ENCODE data around the gene BMP10. TPM values are rescaled to one million over a fixed set of nuclear protein-coding genes. Genes with fewer than 3 reads are reported as not detected.

Gene BMP10
- total and polyA plus RNA-seq, 2 of the 8 experiments (the other 6 are each of a cell fraction or from before 2014, with no cell fraction given), result not detected

DNA sequence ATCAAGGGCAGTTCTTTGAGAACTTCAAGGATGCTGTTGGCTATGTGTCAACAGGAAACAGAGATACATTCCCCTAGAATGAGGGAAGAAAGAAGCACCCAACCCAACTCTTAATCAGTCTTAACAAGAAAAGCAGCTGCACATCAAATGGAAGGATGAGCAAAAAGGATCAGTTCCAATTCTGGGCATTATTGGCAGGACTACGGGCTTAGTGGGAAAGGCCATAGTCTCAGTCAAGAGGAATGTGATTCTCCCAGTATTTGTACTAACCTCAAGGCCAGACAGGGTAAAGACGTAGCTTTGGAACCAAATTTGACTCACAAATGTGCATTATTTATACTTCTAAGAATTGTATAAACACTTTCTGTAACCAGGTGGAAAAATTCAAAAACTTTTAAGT, 18.2 kb downstream of the BMP10 start:
- H3K79me2 ChIP-seq (ENCODE audit: control insufficient read depth in 1 of 2, insufficient read depth in 2 of 2, low read length in 2 of 2), result no peaks in the 10 kb centered on the region
- no peak for DNase-seq (ENCODE audit: low read depth in 1 of 2, low spot score in 2 of 2)
- no peak for TF ChIP-seq MAFK (IDR thresholded peaks at IDR 0.05; ENCODE audit: low read depth, low read length)
- TF ChIP-seq, protein P1, sequence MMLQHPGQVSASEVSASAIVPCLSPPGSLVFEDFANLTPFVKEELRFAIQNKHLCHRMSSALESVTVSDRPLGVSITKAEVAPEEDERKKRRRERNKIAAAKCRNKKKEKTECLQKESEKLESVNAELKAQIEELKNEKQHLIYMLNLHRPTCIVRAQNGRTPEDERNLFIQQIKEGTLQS (IDR thresholded peaks at IDR 0.05; ENCODE audit: insufficient read depth, low read depth, low read length), result no peak
- no peak for TF ChIP-seq GABPA (IDR thresholded peaks at IDR 0.05; ENCODE audit: borderline replicate concordance, insufficient read depth, low read length)
- TF ChIP-seq SUZ12 (IDR thresholded peaks at IDR 0.05; ENCODE audit: low read length), result no peak
- TF ChIP-seq RNF2 (IDR thresholded peaks at IDR 0.05; ENCODE audit: borderline replicate concordance, low read depth, low read length, missing control alignments, poor library complexity, severe bottlenecking), result no peak
- no peak for TF ChIP-seq TEAD4 (IDR thresholded peaks at IDR 0.05; ENCODE audit: low read depth, low read length)
- no peak for TF ChIP-seq CBX8 (IDR thresholded peaks at IDR 0.05; ENCODE audit: borderline replicate concordance, low read depth, low read length)
- TF ChIP-seq, protein P2, sequence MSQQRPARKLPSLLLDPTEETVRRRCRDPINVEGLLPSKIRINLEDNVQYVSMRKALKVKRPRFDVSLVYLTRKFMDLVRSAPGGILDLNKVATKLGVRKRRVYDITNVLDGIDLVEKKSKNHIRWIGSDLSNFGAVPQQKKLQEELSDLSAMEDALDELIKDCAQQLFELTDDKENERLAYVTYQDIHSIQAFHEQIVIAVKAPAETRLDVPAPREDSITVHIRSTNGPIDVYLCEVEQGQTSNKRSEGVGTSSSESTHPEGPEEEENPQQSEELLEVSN (IDR thresholded peaks at IDR 0.05), result no peak

More for the DNA sequence above, 18.2 kb downstream of the BMP10 start:
- no peak overlapping the region for H4K8ac ChIP-seq (ENCODE audit: extremely low read depth, insufficient read depth, low read length)
- ChIA-PET CTCF (ENCODE audit: partially characterized antibody) (interaction anchor here (1.2 to 13.2 kb wide), 2 partner anchors 16 to 258 kb away, joined by 3 to 113 read pairs; no protein-coding TSS in a partner anchor), POLR2A (ENCODE audit: partially characterized antibody) (no interaction called here)
- H2AK5ac ChIP-seq (ENCODE audit: low read depth, low read length), result no peak overlapping the region
- no peak overlapping the region for H2AFZ ChIP-seq (ENCODE audit: low read length)
- H3K4me3 ChIP-seq (ENCODE audit: extremely low read depth in 1 of 4, insufficient read depth in 2 of 4, low read depth in 3 of 4, low read length in 4 of 4), result no peak overlapping the region
- H3K27ac ChIP-seq (ENCODE audit: low read depth, low read length), result no peak overlapping the region
- no peak overlapping the region for H2BK5ac ChIP-seq (ENCODE audit: low read depth, low read length)
- H3K14ac ChIP-seq (ENCODE audit: insufficient read length), result no peak overlapping the region
- no peak overlapping the region for H3K4me2 ChIP-seq (ENCODE audit: insufficient read depth in 1 of 2, low read depth in 2 of 2, low read length in 2 of 2)
- no peaks in the 10 kb centered on the region for H3K9me3 ChIP-seq (ENCODE audit: insufficient read depth in 2 of 2, low read depth in 1 of 2, low read length in 1 of 2)
- no peaks in the 10 kb centered on the region for H3K27me3 ChIP-seq (replicated peaks in 1 of 4; ENCODE audit: control insufficient read depth in 3 of 4, extremely low read depth in 1 of 4, insufficient read depth in 3 of 4, low read length in 3 of 4)
- no peaks in the 10 kb centered on the region; the same call in 1 of the 2 replicates for H3K23me2 ChIP-seq (ENCODE audit: low read depth, low read length)
- no peak overlapping the region for H3K56ac ChIP-seq (replicated peaks; ENCODE audit: insufficient read length, low read depth, low read length)
- H2BK12ac ChIP-seq (ENCODE audit: low read depth, low read length), result no peak overlapping the region
- no peaks in the 10 kb centered on the region for H3K36me3 ChIP-seq (ENCODE audit: control insufficient read depth in 2 of 4, insufficient read depth in 4 of 4, low read length in 3 of 4)
- H4K91ac ChIP-seq (replicated peaks; ENCODE audit: insufficient read length, low read length), result no peak overlapping the region
- no peak for FAIRE-seq
- no peaks in the 10 kb centered on the region for H4K20me1 ChIP-seq (replicated peaks in 1 of 2; ENCODE audit: control insufficient read depth in 1 of 2, insufficient read depth in 2 of 2, low read length in 2 of 2)
- no peaks in the 10 kb centered on the region for H3K4me1 ChIP-seq (replicated peaks in 1 of 4; ENCODE audit: control insufficient read depth in 3 of 4, insufficient read depth in 4 of 4, low read length in 3 of 4)
- no peak overlapping the region for H3K23ac ChIP-seq (ENCODE audit: insufficient read length)
- no peak overlapping the region for H2BK20ac ChIP-seq (ENCODE audit: low read length)
- 91% methylated on average over 2 of the region's 2 CpGs; no CpG with 5 or more reads in 1 of the 2 experiments for WGBS, 2 experiments (ENCODE audit: extremely low coverage in 1 of 2, insufficient coverage in 1 of 2, insufficient read length in 1 of 2, insufficient replicate concordance in 2 of 2, low coverage in 1 of 2, low lambda C conversion rate in 2 of 2, missing lambda C conversion rate in 1 of 2)
- H3K18ac ChIP-seq (ENCODE audit: extremely low read depth, low read length), result no peak overlapping the region
- H4K5ac ChIP-seq (ENCODE audit: insufficient read length, low read depth, low read length), result no peak overlapping the region
- no peak overlapping the region for H3K4ac ChIP-seq (replicated peaks; ENCODE audit: insufficient read length, low read depth, low read length)
- H3K9ac ChIP-seq (replicated peaks in 1 of 4; ENCODE audit: extremely low read depth in 1 of 4, low read depth in 3 of 4, low read length in 3 of 4), result no peak overlapping the region
- no peaks in the 10 kb centered on the region for H3K79me1 ChIP-seq (ENCODE audit: low read depth, low read length)
- H2BK15ac ChIP-seq (ENCODE audit: low read length), result no peak overlapping the region
- no peak overlapping the region for H2BK120ac ChIP-seq (replicated peaks; ENCODE audit: low read depth, low read length)
